Caco-2 (cell line): Measurements from ENCODE around the gene CTIF. TPM values are rescaled to one million over a fixed set of nuclear protein-coding genes. Genes with fewer than 3 reads are reported as not detected.

Source experiments
- BruUV-seq: library from RNA; stranded (reverse); fragments of 400-500 nt; replicated peaks from 2 replicates; lab custom pipeline; 2021; lab: Mats Ljungman, UMichigan
- CTCF ChIA-PET: fragments of 300-600 bp; sonication (Branson Sonifier 250); formaldehyde crosslinking; loops from one replicate; lab custom pipeline; 2022; ENCODE audit warnings: antibody characterized with exemption; lab: Charles Lee
- POLR2A ChIA-PET: fragments of 300-600 bp; sonication (Branson Sonifier 250); formaldehyde crosslinking; loops from one replicate; lab custom pipeline; 2022; ENCODE audit warnings: antibody characterized with exemption; lab: Charles Lee
- DNase-seq, 2 experiments: peaks; one replicate each; pipeline versions ENCODE4 v3.0.0 to v3.0.0-alpha.2; 2020 to 2022
- H3K27me3 ChIP-seq: replicated peaks from 2 replicates; pipeline ENCODE4 v1.6.0; 2011; ENCODE audit warnings: low read length; ENCODE audit not compliant: control insufficient read depth, insufficient read depth
- H3K36me3 ChIP-seq: 2 replicates; pipeline ENCODE4 v1.5.1; 2011; ENCODE audit warnings: low read length; ENCODE audit not compliant: control insufficient read depth, insufficient read depth
- H3K4me1 ChIP-seq: fragments of 250-450 bp; sonication (Bioruptor Pico); 2 replicates; pipeline ENCODE4 v1.5.1; 2020; ENCODE audit warnings: mild to moderate bottlenecking
- H3K4me3 ChIP-seq: 2 replicates; pipeline ENCODE4 v1.5.1; 2011; ENCODE audit warnings: low read depth, mild to moderate bottlenecking, control low read depth, low read length
- H3K9me3 ChIP-seq: fragments of 250-450 bp; sonication (Bioruptor Pico); 2 replicates; pipeline ENCODE4 v1.5.1; 2020; ENCODE audit warnings: mild to moderate bottlenecking, moderate library complexity
- H3K27ac Mint-ChIP-seq: one replicate; pipeline ENCODE4 v1.8.0; 2022; ENCODE audit warnings: mixed read lengths; ENCODE audit not compliant: unreplicated experiment
- H3K27me3 Mint-ChIP-seq: one replicate; pipeline ENCODE4 v1.8.0; 2022; ENCODE audit warnings: mixed read lengths; ENCODE audit not compliant: insufficient read depth, unreplicated experiment
- H3K36me3 Mint-ChIP-seq: one replicate; pipeline ENCODE4 v1.8.0; 2022; ENCODE audit warnings: mild to moderate bottlenecking, mixed read lengths; ENCODE audit not compliant: insufficient read depth, unreplicated experiment
- H3K4me1 Mint-ChIP-seq: one replicate; pipeline ENCODE4 v1.8.0; 2022; ENCODE audit warnings: low read depth, mixed read lengths; ENCODE audit not compliant: unreplicated experiment
- H3K4me3 Mint-ChIP-seq: one replicate; pipeline ENCODE4 v1.8.0; 2022; ENCODE audit warnings: mild to moderate bottlenecking, moderate library complexity, mixed read lengths; ENCODE audit not compliant: unreplicated experiment
- H3K9me3 Mint-ChIP-seq: one replicate; pipeline ENCODE4 v1.8.0; 2022; ENCODE audit warnings: mixed read lengths; ENCODE audit not compliant: unreplicated experiment
- intact Hi-C: fragments of 100-400 bp; cut with micrococcal nuclease; formaldehyde crosslinking; loops from one replicate; pipeline ENCODE4 v1.10.0; 2022; ENCODE audit not compliant: unreplicated experiment
- total RNA-seq: library from RNA; stranded (reverse); gene quantifications from 2 replicates; pipeline ENCODE4 v1.2.3, GENCODE V29; 2022
- TF ChIP-seq, protein P1 (sequence below), 2 experiments: fragments of 200-600 bp in 1 of 2; IDR thresholded peaks; 1 replicate in 1 of 2; 2 replicates in 1 of 2; pipeline versions ENCODE4 v1.5.1 to v1.8.0; 2011 to 2022; ENCODE audit warnings: antibody characterized with exemption in 1 of 2, control low read depth in 1 of 2, inconsistent platforms in 1 of 2, low read depth in 1 of 2, low read length in 1 of 2, mild to moderate bottlenecking in 1 of 2, moderate library complexity in 1 of 2; ENCODE audit not compliant: insufficient read depth in 1 of 2, severe bottlenecking in 1 of 2, unreplicated experiment in 1 of 2

Gene CTIF
- total RNA-seq, 1 experiment from 2014 or later = 19.9 TPM

DNA sequence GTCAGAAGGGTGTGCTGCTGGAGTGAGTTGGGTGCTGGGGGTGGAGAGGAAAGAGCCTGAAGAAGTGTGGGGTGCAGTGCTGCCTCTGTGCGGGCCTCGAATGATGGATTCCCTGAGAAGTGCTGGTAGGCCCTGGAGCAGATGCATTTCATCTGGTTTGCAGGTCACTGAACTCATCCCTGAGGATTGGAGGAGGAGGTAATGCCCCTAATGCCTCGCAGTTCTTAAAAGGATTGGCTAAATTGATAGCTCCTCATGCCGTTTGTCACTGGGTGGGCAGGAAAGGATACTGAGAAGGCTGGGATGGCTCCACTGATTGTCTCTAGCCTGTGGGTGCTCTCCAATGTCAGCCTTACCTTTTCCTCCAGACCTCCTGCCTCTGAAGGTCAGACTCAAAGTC lies 74.1 kb downstream of the CTIF start:
- no peak for DNase-seq
- POLR2A ChIA-PET = no interaction called here
- H3K9me3 Mint-ChIP-seq = no peaks in the 10 kb centered on the region
- Histone ChIP-seq H3K4me3 (no peak overlapping the region), H3K4me1 (no peaks in the 10 kb centered on the region), H3K36me3 (no peaks in the 10 kb centered on the region), H3K27me3 (no peaks in the 10 kb centered on the region), H3K9me3 (no peaks in the 10 kb centered on the region)
- BruUV-seq = no TSS peak
- no peak overlapping the region for H3K4me3 Mint-ChIP-seq
- CTCF ChIA-PET = no interaction called here
- TF ChIP-seq, protein P1, sequence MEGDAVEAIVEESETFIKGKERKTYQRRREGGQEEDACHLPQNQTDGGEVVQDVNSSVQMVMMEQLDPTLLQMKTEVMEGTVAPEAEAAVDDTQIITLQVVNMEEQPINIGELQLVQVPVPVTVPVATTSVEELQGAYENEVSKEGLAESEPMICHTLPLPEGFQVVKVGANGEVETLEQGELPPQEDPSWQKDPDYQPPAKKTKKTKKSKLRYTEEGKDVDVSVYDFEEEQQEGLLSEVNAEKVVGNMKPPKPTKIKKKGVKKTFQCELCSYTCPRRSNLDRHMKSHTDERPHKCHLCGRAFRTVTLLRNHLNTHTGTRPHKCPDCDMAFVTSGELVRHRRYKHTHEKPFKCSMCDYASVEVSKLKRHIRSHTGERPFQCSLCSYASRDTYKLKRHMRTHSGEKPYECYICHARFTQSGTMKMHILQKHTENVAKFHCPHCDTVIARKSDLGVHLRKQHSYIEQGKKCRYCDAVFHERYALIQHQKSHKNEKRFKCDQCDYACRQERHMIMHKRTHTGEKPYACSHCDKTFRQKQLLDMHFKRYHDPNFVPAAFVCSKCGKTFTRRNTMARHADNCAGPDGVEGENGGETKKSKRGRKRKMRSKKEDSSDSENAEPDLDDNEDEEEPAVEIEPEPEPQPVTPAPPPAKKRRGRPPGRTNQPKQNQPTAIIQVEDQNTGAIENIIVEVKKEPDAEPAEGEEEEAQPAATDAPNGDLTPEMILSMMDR (IDR thresholded peaks at IDR 0.05; ENCODE audit: insufficient read depth in 1 of 2, low read depth in 1 of 2, low read length in 1 of 2, severe bottlenecking in 1 of 2, unreplicated experiment in 1 of 2) = no peak
- H3K27ac Mint-ChIP-seq = no peak overlapping the region
- H3K36me3 Mint-ChIP-seq = no peaks in the 10 kb centered on the region
- H3K27me3 Mint-ChIP-seq = no peaks in the 10 kb centered on the region
- no peaks in the 10 kb centered on the region for H3K4me1 Mint-ChIP-seq
- intact Hi-C loops = no loop called here

DNA sequence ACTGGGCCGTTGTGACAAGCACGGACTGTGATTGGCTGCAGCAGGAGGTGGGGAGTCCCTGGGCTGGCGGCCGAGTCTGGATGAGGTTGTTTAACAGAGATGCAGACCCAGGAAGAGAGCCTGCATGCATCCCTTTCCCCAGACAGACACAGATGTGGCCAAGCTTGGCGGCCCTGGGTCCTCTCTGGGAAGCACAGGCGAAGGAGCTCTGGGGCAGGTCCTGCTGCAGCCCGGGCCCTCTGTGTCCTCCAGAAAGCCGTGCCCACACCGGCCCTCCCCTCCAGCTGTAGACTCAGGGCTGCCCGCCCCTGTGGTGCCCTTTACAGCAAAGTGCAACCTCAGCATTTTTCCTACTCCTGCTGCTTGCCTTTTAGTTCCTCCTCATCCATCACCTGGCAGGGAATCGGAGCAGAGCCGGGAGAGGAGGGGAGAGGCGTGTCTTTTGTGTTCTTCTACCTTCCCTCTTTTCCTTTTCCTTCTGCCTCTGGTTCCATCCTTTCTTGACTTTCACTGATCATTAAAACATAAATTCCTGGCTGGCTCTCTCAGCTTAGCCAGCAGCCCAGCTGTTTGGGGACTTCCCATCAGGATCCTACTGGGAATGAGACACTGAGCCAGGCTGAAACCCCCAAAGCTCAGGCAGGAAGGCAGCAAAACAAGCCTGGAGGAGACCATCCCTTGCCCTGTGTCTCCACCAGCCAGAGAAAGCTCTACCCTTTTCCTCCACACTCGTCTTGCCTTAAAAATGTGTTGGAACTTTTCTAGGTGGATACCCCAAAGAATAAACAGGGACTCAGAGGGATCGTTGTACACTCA lies 75.0 kb downstream of the CTIF start:
- H3K4me3 Mint-ChIP-seq = no peak overlapping the region
- no peaks in the 10 kb centered on the region for H3K4me1 Mint-ChIP-seq
- DNase-seq = no peak
- BruUV-seq = no TSS peak
- H3K36me3 ChIP-seq = no peaks in the 10 kb centered on the region
- ChIA-PET POLR2A (no interaction called here), CTCF (no interaction called here)
- no peaks in the 10 kb centered on the region for H3K36me3 Mint-ChIP-seq
- no peaks in the 10 kb centered on the region for H3K9me3 Mint-ChIP-seq
- no peak overlapping the region for H3K27ac Mint-ChIP-seq
- TF ChIP-seq, protein P1 (IDR thresholded peaks at IDR 0.05; ENCODE audit: insufficient read depth in 1 of 2, low read depth in 1 of 2, low read length in 1 of 2, severe bottlenecking in 1 of 2, unreplicated experiment in 1 of 2) = no peak
- no peaks in the 10 kb centered on the region for H3K9me3 ChIP-seq
- H3K4me1 ChIP-seq = no peaks in the 10 kb centered on the region
- H3K27me3 Mint-ChIP-seq = no peaks in the 10 kb centered on the region
- intact Hi-C loops = no loop called here
- H3K4me3 ChIP-seq = no peak overlapping the region
- no peaks in the 10 kb centered on the region for H3K27me3 ChIP-seq

DNA sequence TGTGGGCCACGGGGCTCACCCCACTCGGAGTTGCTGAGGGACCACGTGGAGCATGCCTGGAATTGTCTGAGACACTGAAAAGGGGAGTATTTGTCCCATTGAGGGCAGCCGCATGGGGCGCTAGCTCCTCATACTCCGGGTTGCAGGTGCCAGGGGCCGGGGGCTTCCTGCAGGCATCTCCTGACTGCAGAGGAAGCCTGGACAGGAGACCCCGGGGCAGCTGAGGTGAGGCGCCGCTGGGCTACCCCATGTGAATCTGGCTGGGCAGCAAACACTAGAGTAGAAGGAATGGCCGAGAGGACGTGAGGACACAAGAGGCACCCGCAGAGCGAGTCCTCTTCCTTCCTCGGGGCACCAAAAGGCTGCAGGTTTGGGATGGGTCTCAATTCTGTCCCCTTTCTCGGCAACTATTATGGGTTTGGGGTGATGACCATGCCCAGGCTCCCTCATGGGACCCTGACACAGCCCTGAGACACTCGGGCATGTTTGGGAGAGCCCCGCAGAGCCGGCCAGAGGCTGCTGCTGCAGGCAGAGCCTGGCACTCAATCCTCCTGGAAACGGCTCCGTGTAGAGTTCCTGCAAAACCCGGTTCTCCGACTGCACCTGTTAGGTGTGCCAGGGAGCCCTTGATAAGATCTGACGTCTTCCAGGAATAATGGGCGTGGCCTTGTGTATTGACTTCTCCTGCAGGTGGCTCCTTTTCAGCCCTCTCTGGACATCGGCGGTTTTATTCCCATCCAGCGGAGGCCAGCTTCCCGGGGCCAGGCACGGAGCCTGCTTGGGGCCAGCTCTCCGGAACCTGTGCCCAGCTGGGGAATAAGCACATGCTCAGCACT lies 77.0 kb downstream of the CTIF start:
- TF ChIP-seq, protein P1 (IDR thresholded peaks at IDR 0.05; ENCODE audit: insufficient read depth in 1 of 2, low read depth in 1 of 2, low read length in 1 of 2, severe bottlenecking in 1 of 2, unreplicated experiment in 1 of 2) = no peak
- Histone ChIP-seq H3K36me3 (no peaks in the 10 kb centered on the region), H3K9me3 (no peaks in the 10 kb centered on the region), H3K4me3 (no peak overlapping the region), H3K4me1 (no peaks in the 10 kb centered on the region), H3K27me3 (no peaks in the 10 kb centered on the region)
- Mint-ChIP-seq H3K9me3 (no peaks in the 10 kb centered on the region), H3K36me3 (no peaks in the 10 kb centered on the region), H3K4me1 (no peaks in the 10 kb centered on the region), H3K27ac (no peak overlapping the region), H3K4me3 (no peak overlapping the region), H3K27me3 (no peaks in the 10 kb centered on the region)
- no peak for DNase-seq
- CTCF ChIA-PET = no interaction called here
- no TSS peak for BruUV-seq
- POLR2A ChIA-PET = no interaction called here
- intact Hi-C loops = no loop called here
